Measurements from ENCODE around the gene FAM241B. TPM values are rescaled to one million over a fixed set of nuclear protein-coding genes. Genes with fewer than 3 reads are reported as not detected.
A peak's percentile ranks its signal among the peaks of the same experiment; 100 is the strongest.

FAM241B gene
- total RNA-seq, 2 donors from 2014 or later, result 0.66 to 1.8 TPM

DNA sequence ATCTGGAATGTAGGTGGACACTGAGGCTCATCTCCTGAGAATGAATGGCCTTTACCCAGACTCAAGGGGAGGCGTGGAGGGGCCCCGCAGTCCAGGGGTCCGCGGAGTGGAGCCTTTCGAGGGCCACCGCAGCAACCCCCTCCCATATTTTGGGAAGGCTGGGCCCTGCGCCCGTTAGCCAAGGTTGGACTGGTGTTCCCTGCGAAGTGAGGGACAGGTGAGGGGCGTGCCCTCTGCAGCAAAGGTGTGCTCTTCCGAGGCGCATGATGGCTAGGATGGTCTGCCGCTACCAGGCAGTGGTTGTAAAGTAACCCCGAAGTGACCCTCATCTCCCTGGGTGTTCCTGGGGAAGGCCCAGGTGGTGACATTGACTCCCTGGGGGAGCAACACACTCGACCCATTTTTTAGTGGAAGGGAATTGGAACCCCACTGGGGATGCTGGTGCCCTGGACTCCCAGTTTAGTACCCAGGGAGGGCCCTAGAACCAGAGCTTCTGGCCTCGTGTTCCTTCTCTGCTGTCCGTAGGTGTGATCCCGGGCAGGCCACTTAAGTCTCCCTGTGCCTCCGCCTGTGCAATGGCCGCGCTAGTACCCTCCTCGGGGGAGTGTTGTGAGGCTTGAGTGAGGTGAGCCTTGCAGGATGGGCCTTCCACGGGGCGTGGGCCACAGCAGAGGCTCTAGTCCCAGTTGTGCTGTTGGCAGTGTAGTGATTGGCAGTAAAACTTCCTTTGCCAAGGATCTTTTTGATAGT is 779 bp downstream of the FAM241B start:
- Histone ChIP-seq H3K27me3 (no peaks in the 10 kb centered on the region), H3K36me3 (replicated peaks in 1 of 2; ENCODE audit: insufficient read depth in 1 of 2, low read depth in 2 of 2) (no peaks in the 10 kb centered on the region), H3K4me1 (peaks cover 16% of the 10 kb centered on the region), H3K27ac (peak overlapping the region in 3 of 4 donors; percentile 31 to 53 (median 39)), H3K4me3 (peak overlapping the region; percentile 17 to 49), H3K9me3 (no peaks in the 10 kb centered on the region)
- intact Hi-C loops (cut with DNase I), result loop anchor here (10.0 kb wide), 1 partner anchor 226 kb away; no protein-coding TSS in a partner anchor
- DNase-seq (no peak), ATAC-seq (peak; percentile 6)
- 24 to 40% methylated on average over 9 to 24 of the region's 24 CpGs for WGBS, 2 donors
- no peak for TF ChIP-seq POLR2A (IDR thresholded peaks at IDR 0.05)
- TF ChIP-seq, protein P1, sequence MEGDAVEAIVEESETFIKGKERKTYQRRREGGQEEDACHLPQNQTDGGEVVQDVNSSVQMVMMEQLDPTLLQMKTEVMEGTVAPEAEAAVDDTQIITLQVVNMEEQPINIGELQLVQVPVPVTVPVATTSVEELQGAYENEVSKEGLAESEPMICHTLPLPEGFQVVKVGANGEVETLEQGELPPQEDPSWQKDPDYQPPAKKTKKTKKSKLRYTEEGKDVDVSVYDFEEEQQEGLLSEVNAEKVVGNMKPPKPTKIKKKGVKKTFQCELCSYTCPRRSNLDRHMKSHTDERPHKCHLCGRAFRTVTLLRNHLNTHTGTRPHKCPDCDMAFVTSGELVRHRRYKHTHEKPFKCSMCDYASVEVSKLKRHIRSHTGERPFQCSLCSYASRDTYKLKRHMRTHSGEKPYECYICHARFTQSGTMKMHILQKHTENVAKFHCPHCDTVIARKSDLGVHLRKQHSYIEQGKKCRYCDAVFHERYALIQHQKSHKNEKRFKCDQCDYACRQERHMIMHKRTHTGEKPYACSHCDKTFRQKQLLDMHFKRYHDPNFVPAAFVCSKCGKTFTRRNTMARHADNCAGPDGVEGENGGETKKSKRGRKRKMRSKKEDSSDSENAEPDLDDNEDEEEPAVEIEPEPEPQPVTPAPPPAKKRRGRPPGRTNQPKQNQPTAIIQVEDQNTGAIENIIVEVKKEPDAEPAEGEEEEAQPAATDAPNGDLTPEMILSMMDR (IDR thresholded peaks at IDR 0.05), result no peak

DNA sequence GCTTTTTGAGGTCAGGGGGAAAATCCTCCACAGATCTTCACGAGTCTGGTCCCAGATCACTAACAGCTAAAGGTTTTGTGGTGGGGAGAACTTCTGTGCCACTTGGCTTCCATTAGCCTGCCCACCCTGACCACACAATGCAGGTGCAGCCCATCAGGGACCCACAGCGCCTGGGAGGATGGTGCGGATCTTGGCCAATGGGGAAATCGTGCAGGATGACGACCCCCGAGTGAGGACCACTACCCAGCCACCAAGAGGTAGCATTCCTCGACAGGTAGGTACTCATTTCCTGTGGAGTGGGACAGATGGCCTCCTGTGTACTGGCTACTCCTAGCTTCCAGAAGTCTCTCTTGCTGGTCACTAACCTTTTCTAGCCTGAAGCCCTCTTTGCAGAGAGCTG is 1.5 kb downstream of the FAM241B start:
- no peaks in the 10 kb centered on the region for H3K9me3 ChIP-seq
- peaks cover 16% of the 10 kb centered on the region for H3K4me1 ChIP-seq
- ATAC-seq, result no peak
- intact Hi-C loops (cut with DNase I), result loop anchor here (10.0 kb wide), 1 partner anchor 227 kb away; no protein-coding TSS in a partner anchor
- no peaks in the 10 kb centered on the region for H3K27me3 ChIP-seq
- no peak overlapping the region for H3K27ac ChIP-seq
- WGBS, 2 donors, result 81 to 86% methylated on average over 7 of the region's 7 CpGs
- DNase-seq, result no peak
- H3K36me3 ChIP-seq (replicated peaks in 1 of 2; ENCODE audit: insufficient read depth in 1 of 2, low read depth in 2 of 2), result no peaks in the 10 kb centered on the region
- no peak overlapping the region for H3K4me3 ChIP-seq
- TF ChIP-seq, protein P1 (IDR thresholded peaks at IDR 0.05), result no peak
- no peak for TF ChIP-seq POLR2A (IDR thresholded peaks at IDR 0.05)

DNA sequence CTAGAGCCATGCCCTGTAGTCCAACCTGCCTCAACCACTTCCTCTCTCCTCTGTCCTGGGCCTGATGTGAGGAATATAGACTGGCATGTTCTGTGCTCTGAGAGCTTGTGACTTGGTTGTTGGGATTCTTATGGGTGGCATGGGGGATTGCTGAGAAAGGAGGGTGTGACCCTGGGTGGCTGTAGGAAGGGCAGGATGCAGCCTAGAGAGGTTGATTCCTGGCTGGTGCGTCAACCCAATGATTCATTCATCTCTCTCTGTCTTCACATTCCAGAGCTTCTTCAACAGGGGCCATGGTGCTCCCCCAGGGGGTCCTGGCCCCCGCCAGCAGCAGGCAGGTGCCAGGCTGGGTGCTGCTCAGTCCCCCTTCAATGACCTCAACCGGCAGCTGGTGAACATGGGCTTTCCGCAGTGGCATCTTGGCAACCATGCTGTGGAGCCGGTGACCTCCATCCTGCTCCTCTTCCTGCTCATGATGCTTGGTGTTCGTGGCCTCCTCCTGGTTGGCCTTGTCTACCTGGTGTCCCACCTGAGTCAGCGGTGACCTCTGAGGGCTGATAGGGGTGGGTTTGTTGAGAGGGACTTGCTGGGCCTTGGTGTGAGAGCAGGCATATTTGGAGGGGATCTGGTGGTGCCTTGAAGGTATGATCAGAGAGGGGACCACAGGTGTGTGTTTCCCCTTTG is 2.6 kb downstream of the FAM241B start:
- no peak for ATAC-seq
- 73 to 83% methylated on average over 6 to 7 of the region's 7 CpGs for WGBS, 2 donors
- Histone ChIP-seq H3K27me3 (no peaks in the 10 kb centered on the region), H3K4me1 (peaks cover 16% of the 10 kb centered on the region), H3K36me3 (replicated peaks in 1 of 2; ENCODE audit: insufficient read depth in 1 of 2, low read depth in 2 of 2) (no peaks in the 10 kb centered on the region), H3K27ac (no peak overlapping the region), H3K4me3 (no peak overlapping the region), H3K9me3 (no peaks in the 10 kb centered on the region)
- no peak for TF ChIP-seq POLR2A (IDR thresholded peaks at IDR 0.05)
- TF ChIP-seq, protein P1 (IDR thresholded peaks at IDR 0.05), result no peak
- no peak for DNase-seq
- intact Hi-C loops (cut with DNase I), result loop anchor here (10.0 kb wide), 1 partner anchor 228 kb away; no protein-coding TSS in a partner anchor

DNA sequence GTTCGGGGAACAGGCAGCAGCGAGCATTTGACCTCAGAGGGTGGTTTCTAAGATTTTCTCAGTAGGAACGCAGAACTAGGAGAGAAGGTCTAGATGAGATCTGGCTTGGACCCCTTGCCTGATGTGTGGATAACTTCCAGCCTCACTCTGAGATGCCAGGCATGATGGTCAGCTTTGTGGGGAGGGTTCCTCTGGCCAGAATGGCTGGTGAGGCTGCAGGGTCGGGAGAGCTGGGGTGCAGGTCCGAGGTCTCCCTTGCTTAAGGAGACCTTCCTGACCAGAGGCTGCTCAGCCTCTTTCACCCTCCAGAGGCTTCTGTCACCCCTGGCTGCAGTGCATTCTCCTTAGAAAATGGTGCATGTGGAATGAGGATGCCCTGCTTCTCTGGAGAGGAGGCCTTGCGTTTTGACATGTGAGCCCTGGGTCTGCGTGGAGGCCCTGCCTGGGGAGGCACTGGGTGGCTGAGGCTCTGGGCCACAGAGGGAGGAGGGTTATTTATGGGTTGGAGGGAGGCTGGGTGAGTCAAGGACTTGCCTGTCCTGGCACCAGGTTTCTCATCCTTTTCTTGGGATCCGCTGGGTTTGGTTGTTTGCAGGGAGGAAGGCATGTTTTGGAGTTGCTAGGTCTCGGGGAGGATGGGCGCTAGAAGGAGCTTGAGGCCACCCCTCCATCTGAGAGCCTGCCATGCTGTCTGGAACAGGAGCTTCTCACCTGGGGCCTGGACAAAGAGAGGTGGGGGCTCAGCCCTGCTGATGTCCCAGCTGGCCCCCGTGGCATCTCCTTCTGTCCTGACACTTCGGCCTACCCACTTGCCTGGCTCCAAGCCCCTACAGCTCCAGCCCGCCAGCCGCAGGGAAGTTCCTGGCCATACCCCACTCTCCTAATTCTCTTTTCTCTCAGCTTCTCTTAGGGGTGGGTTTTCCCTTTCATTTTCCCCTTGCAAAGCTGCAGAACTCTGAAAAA is 3.9 kb downstream of the FAM241B start:
- H3K4me1 ChIP-seq, result peaks cover 16% of the 10 kb centered on the region
- H3K27me3 ChIP-seq, result no peaks in the 10 kb centered on the region
- no peak overlapping the region for H3K4me3 ChIP-seq
- 85 to 91% methylated on average over 12 to 13 of the region's 14 CpGs for WGBS, 2 donors
- intact Hi-C loops (cut with DNase I), result loop anchor here (10.0 kb wide), 1 partner anchor 229 kb away; no protein-coding TSS in a partner anchor
- no peaks in the 10 kb centered on the region for H3K9me3 ChIP-seq
- no peaks in the 10 kb centered on the region for H3K36me3 ChIP-seq (replicated peaks in 1 of 2; ENCODE audit: insufficient read depth in 1 of 2, low read depth in 2 of 2)
- TF ChIP-seq, protein P1 (IDR thresholded peaks at IDR 0.05), result no peak
- TF ChIP-seq POLR2A (IDR thresholded peaks at IDR 0.05), result no peak
- peak in 1 of 4 donors; percentile 6 for DNase-seq
- no peak for ATAC-seq
- no peak overlapping the region for H3K27ac ChIP-seq

Measured in body of pancreas (tissue), 4 donors.